Stimulated activated CD4-positive, alpha-beta T cell treated with anti-CD3 and anti-CD28 coated beads, Interleukin-1b, Interleukin-23, amount 100 ng/mL, for 24 hours (primary cell): ENCODE measurements around the gene DEXI.
"Not testable (repeated sequence)": the region's sequence is repeated elsewhere in the genome, so short reads cannot be mapped to it uniquely, and the experiment has no call there.

Experiments
- DNase-seq, 4 experiments: peaks; one replicate each; pipeline ENCODE4 v3.0.0-alpha.2; 2020; ENCODE audit warnings: low read depth in 4 of 4, low spot score in 1 of 4

Gene DEXI

GRCh38 chr16:10941935-10942351, 325 bp downstream of the DEXI start:
- DNase-seq: not testable (repeated sequence)

GRCh38 chr16:10941127-10941933, 938 bp downstream of the DEXI start:
- no peak for DNase-seq

- no peak for DNase-seq
Observed at GRCh38 chr16:10940501-10941079, 1.7 kb downstream of the DEXI start.

- DNase-seq: no peak
Observed at GRCh38 chr16:10939649-10940234, 2.5 kb downstream of the DEXI start.

GRCh38 chr16:10938796-10939648, 3.2 kb downstream of the DEXI start:
- no peak for DNase-seq

GRCh38 chr16:10938321-10938720, 3.9 kb downstream of the DEXI start:
- DNase-seq: no peak

- DNase-seq: no peak
Observed at GRCh38 chr16:10937068-10937859, 5.0 kb downstream of the DEXI start.

GRCh38 chr16:10936272-10936984, 5.8 kb downstream of the DEXI start:
- DNase-seq: no peak

- no peak for DNase-seq
Observed at GRCh38 chr16:10935226-10935915, 6.9 kb downstream of the DEXI start.

- no peak for DNase-seq
Observed at GRCh38 chr16:10934325-10935107, 7.8 kb downstream of the DEXI start.

- DNase-seq: no peak
Observed at GRCh38 chr16:10933865-10934264, 8.4 kb downstream of the DEXI start.

GRCh38 chr16:10932959-10933710, 9.1 kb downstream of the DEXI start:
- no peak for DNase-seq

GRCh38 chr16:10931977-10932632, 10.2 kb downstream of the DEXI start:
- no peak for DNase-seq

GRCh38 chr16:10931134-10931533, 11.1 kb downstream of the DEXI start:
- DNase-seq: no peak

GRCh38 chr16:10930755-10931093, 11.5 kb downstream of the DEXI start:
- DNase-seq: no peak

GRCh38 chr16:10929853-10930754, 12.2 kb downstream of the DEXI start:
- no peak for DNase-seq
